Embryonic facial prominence (tissue), 1 donor: Measurements from ENCODE around the gene DBF4B.
A peak's percentile ranks its signal among the peaks of the same experiment; 100 is the strongest.

ENCODE experiments used
- DNase-seq: peaks from one replicate; pipeline ENCODE4 v3.0.0-alpha.2; 2016; ENCODE audit errors: extremely low spot score

Gene DBF4B

DNA sequence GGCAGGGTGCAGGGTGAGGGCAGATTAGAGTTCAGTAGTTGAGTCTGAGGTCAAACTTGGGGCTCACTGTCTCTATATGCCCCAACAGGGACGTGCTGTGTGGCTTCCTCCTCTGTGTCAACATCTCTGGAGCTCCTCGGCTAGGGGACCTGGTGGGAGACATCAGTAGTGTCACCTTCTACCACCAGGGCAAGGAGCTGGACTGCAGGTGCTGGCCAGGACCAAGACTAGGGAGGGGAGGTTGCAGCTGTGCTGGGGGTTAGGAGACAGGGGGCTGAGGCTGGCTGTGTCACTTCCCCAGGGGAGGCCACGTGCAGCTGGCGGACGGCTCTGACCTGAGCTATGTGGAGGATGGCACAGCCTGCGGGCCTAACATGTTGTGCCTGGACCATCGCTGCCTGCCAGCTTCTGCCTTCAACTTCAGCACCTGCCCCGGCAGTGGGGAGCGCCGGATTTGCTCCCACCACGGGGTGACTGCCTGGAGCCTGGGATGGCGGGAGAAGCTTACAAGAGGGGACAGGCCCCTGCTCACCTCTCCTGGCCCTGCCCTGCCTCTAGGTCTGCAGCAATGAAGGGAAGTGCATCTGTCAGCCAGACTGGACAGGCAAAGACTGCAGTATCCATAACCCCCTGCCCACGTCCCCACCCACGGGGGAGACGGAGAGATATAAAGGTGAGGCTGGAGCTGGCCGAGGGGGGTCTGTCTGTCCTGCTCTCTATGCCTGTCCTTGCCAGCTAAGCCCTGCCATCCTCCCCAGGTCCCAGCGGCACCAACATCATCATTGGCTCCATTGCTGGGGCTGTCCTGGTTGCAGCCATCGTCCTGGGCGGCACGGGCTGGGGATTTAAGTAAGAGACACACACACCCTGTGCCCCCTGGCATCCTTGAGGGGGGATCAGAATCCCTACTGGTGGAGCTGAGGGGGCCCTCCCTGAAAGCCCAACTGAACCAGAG is 69.2 kb downstream of the DBF4B start:
- no peak for DNase-seq

GRCh38 chr17:44778656-44779210 is 70.3 kb downstream of the DBF4B start:
- DNase-seq = no peak

DNA sequence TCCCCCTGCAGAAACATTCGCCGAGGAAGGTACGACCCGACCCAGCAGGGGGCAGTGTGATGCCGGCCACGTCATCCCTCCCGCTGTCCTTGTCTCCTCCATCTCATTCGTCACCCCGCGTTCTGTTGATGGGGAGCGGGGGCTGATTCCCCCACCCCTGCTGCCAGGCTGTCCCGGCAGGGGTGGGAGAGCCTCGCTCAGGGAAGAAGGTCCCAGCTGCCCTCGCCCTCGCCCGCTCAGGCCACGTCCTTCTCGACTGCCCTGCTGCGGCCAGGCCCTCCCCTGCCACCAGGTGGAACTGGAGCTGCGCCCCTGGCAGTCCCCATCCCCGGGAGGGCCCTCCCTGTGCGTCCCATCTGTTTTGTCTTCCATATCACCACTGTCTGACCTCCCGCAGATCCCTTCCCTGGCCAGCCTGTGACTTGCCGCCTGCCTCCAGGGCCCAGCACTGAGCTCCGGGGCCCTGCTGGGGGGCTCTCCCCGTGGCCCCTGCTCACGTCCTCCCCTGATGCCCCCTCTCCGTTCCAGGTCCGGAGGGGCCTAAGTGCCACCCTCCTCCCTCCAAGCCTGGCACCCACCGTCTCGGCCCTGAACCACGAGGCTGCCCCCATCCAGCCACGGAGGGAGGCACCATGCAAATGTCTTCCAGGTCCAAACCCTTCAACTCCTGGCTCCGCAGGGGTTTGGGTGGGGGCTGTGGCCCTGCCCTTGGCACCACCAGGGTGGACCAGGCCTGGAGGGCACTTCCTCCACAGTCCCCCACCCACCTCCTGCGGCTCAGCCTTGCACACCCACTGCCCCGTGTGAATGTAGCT is 71.0 kb downstream of the DBF4B start:
- DNase-seq = peak; percentile 76

DNA sequence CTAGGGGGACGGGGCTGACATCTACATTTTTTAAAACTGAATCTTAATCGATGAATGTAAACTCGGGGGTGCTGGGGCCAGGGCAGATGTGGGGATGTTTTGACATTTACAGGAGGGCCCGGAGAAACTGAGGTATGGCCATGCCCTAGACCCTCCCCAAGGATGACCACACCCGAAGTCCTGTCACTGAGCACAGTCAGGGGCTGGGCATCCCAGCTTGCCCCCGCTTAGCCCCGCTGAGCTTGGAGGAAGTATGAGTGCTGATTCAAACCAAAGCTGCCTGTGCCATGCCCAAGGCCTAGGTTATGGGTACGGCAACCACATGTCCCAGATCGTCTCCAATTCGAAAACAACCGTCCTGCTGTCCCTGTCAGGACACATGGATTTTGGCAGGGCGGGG is 71.7 kb downstream of the DBF4B start:
- no peak for DNase-seq

DNA sequence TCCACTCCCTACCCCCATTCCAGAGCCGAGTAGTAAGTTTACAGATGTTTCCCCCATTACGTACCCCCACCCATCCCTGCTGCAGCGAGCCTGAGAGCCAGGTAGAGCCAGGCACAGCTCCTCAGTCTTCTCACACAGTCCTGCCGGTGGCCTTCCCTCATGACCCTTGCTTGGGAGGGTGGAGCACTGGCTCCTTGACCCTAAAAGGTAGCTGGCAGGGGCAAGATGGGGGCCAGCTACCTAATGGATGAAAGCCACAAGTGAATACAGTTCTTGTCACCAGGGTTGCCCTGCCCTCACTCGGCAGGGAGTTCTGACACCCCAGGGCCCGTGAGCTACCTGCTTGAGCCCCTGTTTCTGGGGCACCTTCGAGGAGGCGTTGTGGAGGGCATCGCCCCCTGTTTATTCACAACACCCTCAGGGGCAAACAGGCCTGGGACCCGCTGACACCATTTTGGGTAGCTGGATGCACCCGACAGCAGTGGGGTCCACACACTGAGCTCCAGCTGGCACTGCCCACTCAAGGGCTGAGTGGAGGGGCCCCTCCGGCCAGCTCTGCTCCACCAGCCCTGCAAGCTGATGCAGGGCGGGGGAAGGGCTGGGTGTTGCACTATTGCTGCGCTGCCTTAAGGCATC is 72.5 kb downstream of the DBF4B start:
- DNase-seq = no peak

- DNase-seq = no peak
Measured at GRCh38 chr17:44781551-44782325, 73.3 kb downstream of the DBF4B start.

GRCh38 chr17:44782326-44782850 is 73.9 kb downstream of the DBF4B start:
- DNase-seq = no peak

- no peak for DNase-seq
Measured at GRCh38 chr17:44785921-44786320, 77.5 kb downstream of the DBF4B start.

GRCh38 chr17:44786551-44787081 is 78.2 kb downstream of the DBF4B start:
- DNase-seq = no peak

DNA sequence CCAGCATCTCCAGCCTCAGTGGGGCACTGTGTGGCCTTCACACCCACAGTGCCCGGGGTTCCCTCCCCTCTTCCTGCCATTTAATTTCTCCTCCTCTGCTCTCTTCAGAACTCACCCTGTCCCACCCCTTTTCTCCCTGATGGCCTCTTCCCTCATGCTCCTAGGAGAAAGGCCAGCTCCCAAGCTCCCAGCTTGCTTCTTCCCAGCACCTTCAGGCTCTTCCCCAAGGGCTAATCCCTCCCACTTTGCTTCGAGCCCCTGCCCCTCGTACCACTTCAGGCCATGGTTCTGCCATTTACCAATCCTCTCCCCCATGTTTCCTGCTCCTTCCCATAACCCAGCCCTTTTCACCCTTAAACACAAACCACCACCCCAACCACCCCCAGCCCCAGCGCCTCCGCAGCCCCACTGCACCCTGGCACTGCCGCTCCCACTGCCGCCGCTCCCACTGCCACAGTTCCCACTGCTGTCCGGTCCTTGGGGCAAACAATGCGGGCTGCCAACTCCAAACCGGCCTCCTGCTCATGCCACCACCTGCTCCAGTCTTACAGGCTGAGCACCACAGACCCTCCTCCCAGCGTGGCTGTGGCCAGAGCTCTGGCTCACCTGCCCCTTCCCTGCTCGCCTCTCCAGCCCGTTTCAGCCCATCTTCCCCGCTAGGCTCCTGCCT is 78.9 kb downstream of the DBF4B start:
- no peak for DNase-seq

DNA sequence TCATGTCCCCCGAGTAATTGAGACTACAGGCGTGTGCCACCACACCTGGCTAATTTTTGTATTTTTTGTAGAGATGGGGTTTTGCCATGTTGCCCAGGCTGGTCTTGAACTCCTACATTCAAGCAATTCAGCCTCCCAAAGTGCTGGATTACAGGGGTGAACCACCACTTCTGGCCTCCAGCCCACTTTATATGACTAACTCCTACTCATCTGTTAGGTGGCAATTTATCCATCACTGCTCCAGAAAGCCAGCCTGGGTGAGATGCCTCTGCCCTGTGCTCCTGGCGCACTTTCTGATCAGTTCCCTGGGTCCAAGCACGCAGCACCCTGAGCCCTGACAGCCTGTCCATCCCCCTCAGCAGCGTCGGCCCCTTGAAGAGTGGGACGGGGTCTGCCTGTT is 79.7 kb downstream of the DBF4B start:
- DNase-seq = no peak

DNA sequence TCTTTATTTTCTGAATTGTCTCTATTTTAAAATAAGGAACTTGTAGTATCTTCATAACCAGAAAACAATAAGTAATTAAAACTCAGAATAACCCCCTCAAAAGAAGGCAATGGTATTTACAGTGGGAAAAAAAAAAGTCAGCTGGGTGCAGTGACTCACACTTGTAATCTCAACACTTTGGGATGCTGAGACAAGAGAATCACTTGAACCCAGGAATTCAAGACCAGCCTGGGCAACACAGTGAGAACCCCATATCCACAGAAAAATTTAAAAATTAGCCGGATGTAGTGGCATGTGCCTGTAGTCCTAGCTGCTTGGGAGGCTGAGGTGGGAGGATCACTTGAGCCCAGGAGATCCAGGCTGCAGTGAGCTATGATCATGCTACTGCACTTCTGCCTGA is 83.8 kb downstream of the DBF4B start:
- no peak for DNase-seq

DNA sequence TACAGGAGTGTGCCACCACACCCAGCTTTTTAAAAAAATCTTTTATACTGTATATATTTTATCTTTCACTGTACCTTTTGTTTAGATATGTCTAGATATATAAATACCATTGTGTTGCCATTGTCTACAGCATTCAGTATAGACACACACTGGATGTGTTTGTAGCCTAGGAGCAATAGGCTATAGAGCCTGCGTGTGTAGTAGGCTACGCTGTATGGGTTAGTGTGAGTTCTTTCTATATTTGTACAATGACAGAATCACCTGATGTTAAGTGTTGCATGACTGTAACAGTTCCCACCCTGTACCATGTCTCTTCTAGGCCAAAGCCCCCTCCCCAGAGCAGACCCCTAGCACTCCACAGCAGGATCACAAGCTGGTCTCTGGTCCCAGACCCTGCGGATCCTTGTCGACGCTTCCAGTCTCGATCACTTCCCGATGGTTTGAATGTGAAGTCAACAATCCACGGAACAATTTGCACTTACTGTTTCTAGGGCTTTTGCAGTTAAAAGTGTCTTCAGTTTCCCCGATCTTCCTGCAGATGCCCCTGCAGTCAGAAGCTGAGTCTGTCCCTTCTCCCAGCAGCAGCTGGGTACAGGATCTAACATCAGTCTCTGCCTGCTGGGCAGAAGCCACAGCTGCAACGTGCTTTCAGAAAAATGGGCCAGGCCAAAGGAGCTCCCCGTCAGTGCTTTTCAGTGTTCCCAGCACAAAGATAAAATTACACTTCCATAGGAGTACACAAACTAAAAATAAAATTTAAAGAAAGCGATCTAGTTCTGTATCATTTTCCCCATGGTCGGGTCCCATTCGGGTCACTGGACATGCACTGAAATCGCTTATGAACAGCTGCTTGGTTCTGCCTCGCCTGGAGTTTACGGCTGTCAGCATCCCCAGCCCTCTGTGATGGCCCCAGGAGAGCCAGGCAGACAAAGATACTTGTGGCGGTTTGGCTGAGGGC is 85.7 kb downstream of the DBF4B start:
- no peak for DNase-seq

- DNase-seq = no peak
Measured at GRCh38 chr17:44794851-44795413, 86.5 kb downstream of the DBF4B start.

- no peak for DNase-seq
Measured at GRCh38 chr17:44795421-44795820, 87.0 kb downstream of the DBF4B start.

DNA sequence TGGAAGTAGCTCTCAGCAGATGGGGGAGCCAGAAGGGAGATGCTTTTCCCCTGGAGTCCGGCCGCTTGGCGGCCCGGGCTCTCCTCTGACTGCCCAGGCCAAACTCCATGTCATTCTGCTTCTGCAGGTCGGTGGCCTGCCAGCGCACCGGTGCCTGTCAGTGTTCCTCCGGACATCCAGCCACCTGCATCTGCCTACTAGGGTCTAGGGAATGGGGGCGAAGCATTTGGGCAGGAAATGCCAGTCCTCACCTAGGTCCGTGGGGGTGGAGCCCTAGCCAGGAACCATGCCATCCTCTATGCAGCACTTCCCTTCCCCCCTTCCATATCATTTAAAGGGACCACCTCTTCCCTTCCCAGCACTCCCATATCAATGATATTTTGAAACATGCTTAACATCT is 87.5 kb downstream of the DBF4B start:
- DNase-seq = no peak

- DNase-seq = no peak
Measured at GRCh38 chr17:44796731-44797130, 88.3 kb downstream of the DBF4B start.

DNA sequence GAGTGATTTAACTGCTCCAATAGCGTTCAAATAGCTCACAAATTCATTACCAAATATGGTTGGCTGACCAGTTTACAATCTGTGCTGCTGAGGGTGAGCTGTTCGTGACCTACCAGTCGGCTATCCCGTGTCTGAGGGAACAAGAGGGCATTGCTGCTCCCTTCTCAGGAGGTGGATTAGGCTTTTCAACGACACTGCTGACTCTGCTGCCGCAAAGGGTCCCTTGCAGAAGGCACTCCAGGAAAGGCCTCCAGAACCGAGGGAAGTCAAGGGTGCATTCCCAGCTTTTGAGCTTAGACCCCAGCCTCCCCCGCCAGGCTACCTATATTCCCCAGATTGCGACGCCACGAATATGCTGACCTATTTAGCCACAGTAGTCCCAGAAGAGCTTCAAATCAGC is 89.3 kb downstream of the DBF4B start:
- no peak for DNase-seq

- DNase-seq = no peak
Measured at GRCh38 chr17:44798356-44798755, 89.9 kb downstream of the DBF4B start.
